MM.1S (cell line): ENCODE data around the gene DNAJC30.

Source experiments
- DNase-seq: peaks from one replicate; pipeline ENCODE4 v3.0.0-alpha.2; 2015
- H2AFZ ChIP-seq: fragments of 300-600 bp; sonication (generic); 2 replicates; pipeline ENCODE4 v1.6.0; 2016; ENCODE audit warnings: antibody characterized with exemption, low read length
- H3F3A ChIP-seq: fragments of 300-600 bp; sonication (generic); 2 replicates; pipeline ENCODE4 v1.6.1; 2016; ENCODE audit warnings: mild to moderate bottlenecking, antibody characterized with exemption, low read length, moderate library complexity, mixed read lengths; ENCODE audit not compliant: insufficient read depth
- H3K27ac ChIP-seq: fragments of 300-600 bp; sonication (generic); 2 replicates; pipeline ENCODE4 v1.5.1; 2016; ENCODE audit warnings: mild to moderate bottlenecking, low read length
- H3K27me3 ChIP-seq: fragments of 300-600 bp; sonication (generic); replicated peaks from 2 replicates; pipeline ENCODE4 v1.6.0; 2016; ENCODE audit warnings: low read length; ENCODE audit not compliant: insufficient read depth
- H3K36me3 ChIP-seq: fragments of 300-600 bp; sonication (generic); replicated peaks from 2 replicates; pipeline ENCODE4 v1.6.1; 2016; ENCODE audit warnings: mild to moderate bottlenecking, low read length, mixed read lengths; ENCODE audit not compliant: insufficient read depth
- H3K4me1 ChIP-seq: fragments of 300-600 bp; sonication (generic); 2 replicates; pipeline ENCODE4 v1.6.1; 2016; ENCODE audit warnings: low read length, mixed read lengths
- H3K4me2 ChIP-seq: fragments of 300-600 bp; sonication (generic); 2 replicates; pipeline ENCODE4 v1.6.0; 2016; ENCODE audit warnings: low read depth, low read length
- H3K4me3 ChIP-seq: fragments of 300-600 bp; sonication (generic); 2 replicates; pipeline ENCODE4 v1.5.1; 2016; ENCODE audit warnings: low read length, mixed read lengths
- H3K79me2 ChIP-seq: fragments of 300-600 bp; sonication (generic); 2 replicates; pipeline ENCODE4 v1.6.1; 2016; ENCODE audit warnings: mixed run types, low read length, mixed read lengths
- H3K9ac ChIP-seq: fragments of 300-600 bp; sonication (generic); 2 replicates; pipeline ENCODE4 v1.6.1; 2016; ENCODE audit warnings: low read length, mixed read lengths
- H3K9me2 ChIP-seq: fragments of 300-600 bp; sonication (generic); replicated peaks from 2 replicates; pipeline ENCODE4 v1.6.1; 2016; ENCODE audit warnings: mild to moderate bottlenecking, low read length, mixed read lengths; ENCODE audit not compliant: insufficient read depth
- H3K9me3 ChIP-seq: fragments of 300-600 bp; sonication (generic); replicated peaks from 2 replicates; pipeline ENCODE4 v1.6.1; 2016; ENCODE audit warnings: mild to moderate bottlenecking, low read length, mixed read lengths; ENCODE audit not compliant: insufficient read depth
- H4K20me1 ChIP-seq: fragments of 300-600 bp; sonication (generic); 2 replicates; pipeline ENCODE4 v1.6.1; 2016; ENCODE audit warnings: mild to moderate bottlenecking, low read length, moderate library complexity, mixed read lengths; ENCODE audit not compliant: insufficient read depth
- EZH2 ChIP-seq: fragments of 300-600 bp; sonication (generic); optimal IDR thresholded peaks from 2 replicates; pipeline ENCODE3; 2017; ENCODE audit warnings: low read depth, mild to moderate bottlenecking, antibody characterized with exemption, low read length, mixed read lengths
- EZH2phosphoT487 ChIP-seq: fragments of 300-600 bp; sonication (generic); IDR thresholded peaks from 2 replicates; pipeline ENCODE4 v1.6.1; 2018; ENCODE audit warnings: antibody characterized with exemption, low read length
- TF ChIP-seq, protein P1 (sequence below): fragments of 300-600 bp; sonication (generic); IDR thresholded peaks from 2 replicates; pipeline ENCODE4 v1.5.1; 2016; ENCODE audit warnings: antibody characterized with exemption, low read length, mixed read lengths

DNAJC30 gene

DNA sequence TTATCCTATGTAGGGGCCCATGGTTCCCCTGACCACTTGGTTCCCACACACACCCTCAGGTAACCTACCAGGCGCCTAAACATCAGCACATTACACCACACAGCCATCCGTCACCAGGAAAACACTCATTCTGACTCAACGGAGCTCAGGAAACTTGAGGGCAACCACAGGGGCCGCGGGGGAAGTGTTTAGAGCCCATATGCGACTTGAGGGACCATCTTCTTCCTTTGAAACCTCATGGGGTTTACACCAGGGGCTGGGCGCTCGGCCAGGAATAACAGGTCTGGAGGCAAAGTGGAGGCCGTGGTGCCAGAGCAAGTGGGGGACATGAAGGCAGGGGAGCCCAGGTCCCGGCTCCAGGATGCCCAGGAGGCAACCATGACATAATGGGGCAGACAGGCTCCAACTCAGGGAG, 34.7 kb upstream of the DNAJC30 start:
- Histone ChIP-seq H3F3A (no peaks in the 10 kb centered on the region), H3K79me2 (0 out of 2 replicates have a peak, but pooled peaks cover 4% of the 10 kb centered on the region), H3K27ac (no peak overlapping the region), H3K9me3 (no peaks in the 10 kb centered on the region), H3K9ac (no peak overlapping the region), H4K20me1 (no peaks in the 10 kb centered on the region), H2AFZ (no peak overlapping the region), H3K4me1 (no peaks in the 10 kb centered on the region), H3K9me2 (no peaks in the 10 kb centered on the region), H3K4me2 (no peak overlapping the region), H3K27me3 (peaks cover 10% of the 10 kb centered on the region), H3K4me3 (no peak overlapping the region), H3K36me3 (no peaks in the 10 kb centered on the region)
- no peak for DNase-seq
- TF ChIP-seq EZH2: no peak
- TF ChIP-seq, protein P1, sequence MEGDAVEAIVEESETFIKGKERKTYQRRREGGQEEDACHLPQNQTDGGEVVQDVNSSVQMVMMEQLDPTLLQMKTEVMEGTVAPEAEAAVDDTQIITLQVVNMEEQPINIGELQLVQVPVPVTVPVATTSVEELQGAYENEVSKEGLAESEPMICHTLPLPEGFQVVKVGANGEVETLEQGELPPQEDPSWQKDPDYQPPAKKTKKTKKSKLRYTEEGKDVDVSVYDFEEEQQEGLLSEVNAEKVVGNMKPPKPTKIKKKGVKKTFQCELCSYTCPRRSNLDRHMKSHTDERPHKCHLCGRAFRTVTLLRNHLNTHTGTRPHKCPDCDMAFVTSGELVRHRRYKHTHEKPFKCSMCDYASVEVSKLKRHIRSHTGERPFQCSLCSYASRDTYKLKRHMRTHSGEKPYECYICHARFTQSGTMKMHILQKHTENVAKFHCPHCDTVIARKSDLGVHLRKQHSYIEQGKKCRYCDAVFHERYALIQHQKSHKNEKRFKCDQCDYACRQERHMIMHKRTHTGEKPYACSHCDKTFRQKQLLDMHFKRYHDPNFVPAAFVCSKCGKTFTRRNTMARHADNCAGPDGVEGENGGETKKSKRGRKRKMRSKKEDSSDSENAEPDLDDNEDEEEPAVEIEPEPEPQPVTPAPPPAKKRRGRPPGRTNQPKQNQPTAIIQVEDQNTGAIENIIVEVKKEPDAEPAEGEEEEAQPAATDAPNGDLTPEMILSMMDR: no peak
- TF ChIP-seq EZH2phosphoT487: no peak

DNA sequence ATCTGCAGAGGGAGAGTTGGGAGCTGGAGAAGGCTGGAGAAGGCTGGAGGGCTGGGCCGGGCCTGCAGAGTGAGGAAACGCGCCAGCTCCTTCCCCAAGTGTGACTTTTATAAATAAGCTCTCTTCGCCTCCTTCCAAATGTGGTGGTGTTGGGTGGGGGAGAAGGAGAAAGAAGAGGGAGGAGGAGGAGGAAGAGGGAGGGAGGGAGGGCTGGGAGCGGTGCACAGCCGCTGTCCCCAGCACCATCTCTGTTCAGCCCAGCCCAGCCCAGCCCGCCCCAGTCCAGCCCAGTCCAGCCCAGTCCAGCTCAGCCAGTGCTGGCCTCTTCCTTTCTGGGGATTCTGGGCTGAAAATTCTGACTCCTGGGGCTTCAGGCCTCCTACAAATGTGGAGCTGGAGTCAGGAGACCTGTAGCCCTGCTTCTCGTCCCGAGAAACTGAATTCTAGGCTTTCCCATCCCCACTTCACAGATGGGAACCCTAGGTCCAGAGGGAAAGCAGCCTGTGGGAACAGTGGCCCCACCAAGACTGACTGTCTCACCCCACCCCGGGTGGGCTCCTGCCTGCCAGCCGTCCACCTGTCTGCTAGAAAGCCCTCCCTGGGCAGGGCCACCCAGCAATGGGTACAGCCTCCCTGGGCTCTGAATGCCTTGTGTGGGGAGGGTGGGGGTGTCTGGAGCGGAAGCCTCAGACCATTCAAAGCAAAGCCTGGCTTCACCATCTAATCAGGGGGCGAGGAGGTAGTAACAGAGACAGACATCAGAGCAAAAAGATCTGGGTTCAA, 34.0 kb upstream of the DNAJC30 start:
- no peak overlapping the region for H3K9ac ChIP-seq
- no peak for DNase-seq
- H3K4me1 ChIP-seq: no peaks in the 10 kb centered on the region
- H3K27me3 ChIP-seq: peaks cover 10% of the 10 kb centered on the region
- 0 out of 2 replicates have a peak, but pooled peaks cover 4% of the 10 kb centered on the region for H3K79me2 ChIP-seq
- H3K4me3 ChIP-seq: no peak overlapping the region
- no peak overlapping the region for H2AFZ ChIP-seq
- no peak overlapping the region for H3K27ac ChIP-seq
- TF ChIP-seq EZH2phosphoT487 (no peak), EZH2 (no peak)
- TF ChIP-seq, protein P1: no peak
- no peaks in the 10 kb centered on the region for H3K36me3 ChIP-seq
- no peaks in the 10 kb centered on the region for H3F3A ChIP-seq
- no peaks in the 10 kb centered on the region for H3K9me3 ChIP-seq
- H4K20me1 ChIP-seq: no peaks in the 10 kb centered on the region
- H3K9me2 ChIP-seq: no peaks in the 10 kb centered on the region
- H3K4me2 ChIP-seq: no peak overlapping the region

DNA sequence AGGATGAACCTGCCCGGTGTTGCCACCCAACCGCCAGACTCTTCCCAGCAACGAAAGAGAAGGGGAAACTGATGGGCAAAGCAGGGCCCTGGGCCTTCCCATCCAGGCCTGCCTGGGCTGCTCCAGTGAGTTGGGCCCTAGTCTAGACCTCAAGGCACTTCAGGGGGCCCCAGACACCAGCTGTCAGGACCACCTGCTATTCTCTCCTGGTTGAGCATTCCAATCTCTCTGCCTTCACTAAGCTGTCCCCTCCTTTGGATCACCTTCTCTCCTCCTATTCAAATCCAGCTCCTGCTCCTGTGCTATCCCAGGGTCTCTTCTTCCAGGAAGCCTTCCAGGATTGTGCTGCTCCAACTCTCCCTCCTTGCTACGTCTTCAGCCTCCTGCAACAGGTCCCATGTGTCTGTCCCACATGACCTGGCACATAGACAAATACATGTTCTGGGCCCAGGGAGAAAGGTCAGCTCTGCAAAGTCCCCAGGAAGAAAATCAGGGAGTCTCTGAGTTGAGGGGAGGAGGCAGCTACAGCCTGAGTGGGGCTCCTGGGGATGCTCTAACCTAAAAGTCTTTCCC, 33.2 kb upstream of the DNAJC30 start:
- H3K4me3 ChIP-seq: no peak overlapping the region
- no peak overlapping the region for H3K27ac ChIP-seq
- peaks cover 10% of the 10 kb centered on the region for H3K27me3 ChIP-seq
- no peak overlapping the region for H2AFZ ChIP-seq
- no peak for DNase-seq
- TF ChIP-seq EZH2phosphoT487 (no peak), EZH2 (no peak)
- TF ChIP-seq, protein P1: no peak
- H3K9me3 ChIP-seq: no peaks in the 10 kb centered on the region
- no peaks in the 10 kb centered on the region for H3K4me1 ChIP-seq
- H3K4me2 ChIP-seq: no peak overlapping the region
- H3K79me2 ChIP-seq: 0 out of 2 replicates have a peak, but pooled peaks cover 4% of the 10 kb centered on the region
- H3K9ac ChIP-seq: no peak overlapping the region
- H3K36me3 ChIP-seq: no peaks in the 10 kb centered on the region
- H4K20me1 ChIP-seq: no peaks in the 10 kb centered on the region
- H3F3A ChIP-seq: no peaks in the 10 kb centered on the region
- no peaks in the 10 kb centered on the region for H3K9me2 ChIP-seq
